ENCODE measurements around the gene DTX3.

DNA sequence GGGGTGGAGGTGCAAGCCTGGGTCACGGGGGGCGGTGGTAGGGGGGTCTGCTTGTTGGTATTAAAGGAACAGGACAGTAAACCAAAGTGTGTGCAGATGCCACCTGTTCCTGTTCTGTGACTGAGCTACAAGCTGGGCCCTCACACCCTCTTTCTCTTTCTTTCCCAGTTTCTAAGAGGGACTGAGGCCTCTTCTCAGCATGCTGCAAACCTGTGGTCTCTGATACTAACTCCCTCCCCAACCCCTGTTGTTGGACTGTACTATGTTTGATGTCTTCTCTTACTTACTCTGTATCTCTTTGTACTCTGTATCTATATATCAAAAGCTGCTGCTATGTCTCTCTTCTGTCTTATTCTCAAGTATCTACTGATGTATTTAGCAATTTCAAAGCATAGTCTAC is 20.6 kb upstream of the DTX3 start:
- TF ChIP-seq, protein P1, sequence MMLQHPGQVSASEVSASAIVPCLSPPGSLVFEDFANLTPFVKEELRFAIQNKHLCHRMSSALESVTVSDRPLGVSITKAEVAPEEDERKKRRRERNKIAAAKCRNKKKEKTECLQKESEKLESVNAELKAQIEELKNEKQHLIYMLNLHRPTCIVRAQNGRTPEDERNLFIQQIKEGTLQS (CRISPR knock-in tag; conservative IDR thresholded peaks at IDR 0.05), result no peak
- TF ChIP-seq, protein P2, sequence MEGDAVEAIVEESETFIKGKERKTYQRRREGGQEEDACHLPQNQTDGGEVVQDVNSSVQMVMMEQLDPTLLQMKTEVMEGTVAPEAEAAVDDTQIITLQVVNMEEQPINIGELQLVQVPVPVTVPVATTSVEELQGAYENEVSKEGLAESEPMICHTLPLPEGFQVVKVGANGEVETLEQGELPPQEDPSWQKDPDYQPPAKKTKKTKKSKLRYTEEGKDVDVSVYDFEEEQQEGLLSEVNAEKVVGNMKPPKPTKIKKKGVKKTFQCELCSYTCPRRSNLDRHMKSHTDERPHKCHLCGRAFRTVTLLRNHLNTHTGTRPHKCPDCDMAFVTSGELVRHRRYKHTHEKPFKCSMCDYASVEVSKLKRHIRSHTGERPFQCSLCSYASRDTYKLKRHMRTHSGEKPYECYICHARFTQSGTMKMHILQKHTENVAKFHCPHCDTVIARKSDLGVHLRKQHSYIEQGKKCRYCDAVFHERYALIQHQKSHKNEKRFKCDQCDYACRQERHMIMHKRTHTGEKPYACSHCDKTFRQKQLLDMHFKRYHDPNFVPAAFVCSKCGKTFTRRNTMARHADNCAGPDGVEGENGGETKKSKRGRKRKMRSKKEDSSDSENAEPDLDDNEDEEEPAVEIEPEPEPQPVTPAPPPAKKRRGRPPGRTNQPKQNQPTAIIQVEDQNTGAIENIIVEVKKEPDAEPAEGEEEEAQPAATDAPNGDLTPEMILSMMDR (IDR thresholded peaks at IDR 0.05), result no peak
- TF ChIP-seq JAZF1 (CRISPR knock-in tag; IDR thresholded peaks at IDR 0.05) (no peak), FOXJ3 (CRISPR knock-in tag; IDR thresholded peaks at IDR 0.05; ENCODE audit: borderline replicate concordance) (no peak), ZNF232 (CRISPR knock-in tag; IDR thresholded peaks at IDR 0.05) (no peak), ATF1 (CRISPR knock-in tag; IDR thresholded peaks at IDR 0.05) (no peak), TEAD1 (CRISPR knock-in tag; IDR thresholded peaks at IDR 0.05) (no peak)
- TF ChIP-seq, protein P3, sequence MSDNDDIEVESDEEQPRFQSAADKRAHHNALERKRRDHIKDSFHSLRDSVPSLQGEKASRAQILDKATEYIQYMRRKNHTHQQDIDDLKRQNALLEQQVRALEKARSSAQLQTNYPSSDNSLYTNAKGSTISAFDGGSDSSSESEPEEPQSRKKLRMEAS (CRISPR knock-in tag; IDR thresholded peaks at IDR 0.05), result no peak
- TF ChIP-seq, protein P4, sequence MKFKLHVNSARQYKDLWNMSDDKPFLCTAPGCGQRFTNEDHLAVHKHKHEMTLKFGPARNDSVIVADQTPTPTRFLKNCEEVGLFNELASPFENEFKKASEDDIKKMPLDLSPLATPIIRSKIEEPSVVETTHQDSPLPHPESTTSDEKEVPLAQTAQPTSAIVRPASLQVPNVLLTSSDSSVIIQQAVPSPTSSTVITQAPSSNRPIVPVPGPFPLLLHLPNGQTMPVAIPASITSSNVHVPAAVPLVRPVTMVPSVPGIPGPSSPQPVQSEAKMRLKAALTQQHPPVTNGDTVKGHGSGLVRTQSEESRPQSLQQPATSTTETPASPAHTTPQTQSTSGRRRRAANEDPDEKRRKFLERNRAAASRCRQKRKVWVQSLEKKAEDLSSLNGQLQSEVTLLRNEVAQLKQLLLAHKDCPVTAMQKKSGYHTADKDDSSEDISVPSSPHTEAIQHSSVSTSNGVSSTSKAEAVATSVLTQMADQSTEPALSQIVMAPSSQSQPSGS (CRISPR knock-in tag; IDR thresholded peaks at IDR 0.05; ENCODE audit: borderline replicate concordance, low read depth), result no peak
